D341Med (cell line): Measurements from ENCODE around the gene JOSD1.
"Not testable (repeated sequence)": the region's sequence is repeated elsewhere in the genome, so short reads cannot be mapped to it uniquely, and the experiment has no call there.

ENCODE experiments used
- DNase-seq: peaks from one replicate; pipeline ENCODE4 v3.0.0; 2012; ENCODE audit warnings: low spot score

Gene JOSD1

GRCh38 chr22:38684895-38685294 lies 15.8 kb downstream of the JOSD1 start:
- DNase-seq = no peak

DNA sequence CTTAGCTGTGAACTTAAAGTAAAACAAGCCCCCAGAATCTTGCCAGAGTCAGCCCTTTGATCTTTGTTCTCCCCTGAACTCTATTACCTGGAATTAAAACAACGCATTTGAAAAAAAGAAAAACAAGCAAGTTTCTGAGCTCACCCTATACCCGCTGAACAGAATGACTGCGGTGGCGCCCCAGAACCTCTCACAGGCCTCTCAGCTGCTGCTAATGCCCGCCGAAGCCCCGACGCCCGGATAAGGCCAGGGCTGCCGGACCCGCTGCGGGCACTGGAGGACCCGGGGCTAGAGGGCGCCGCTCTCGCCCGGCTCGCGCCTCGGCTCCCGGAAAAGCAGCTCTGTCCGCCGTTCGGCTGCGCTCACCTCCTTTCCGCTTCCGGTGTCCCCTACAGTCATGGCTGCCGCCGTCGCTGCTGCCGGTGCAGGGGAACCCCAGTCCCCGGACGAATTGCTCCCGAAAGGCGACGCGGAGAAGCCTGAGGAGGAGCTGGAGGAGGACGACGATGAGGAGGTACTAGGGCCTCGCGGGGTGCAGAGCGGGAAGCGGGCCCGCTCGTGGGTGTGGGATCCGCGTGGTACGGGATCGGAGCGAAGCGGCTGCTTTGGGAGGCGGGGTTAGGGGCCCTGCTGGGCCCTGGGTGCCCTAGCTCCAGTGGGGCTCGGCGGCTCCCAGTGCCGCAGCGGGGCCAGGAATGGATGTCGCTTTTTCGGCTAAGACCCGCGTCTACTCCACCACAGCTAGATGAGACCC lies 19.0 kb downstream of the JOSD1 start, which contains the start of gene TOMM22:
Gene TOMM22 (plus strand): TSS at position 376 of the 754 bp plus-strand sequence. CDS start 22 bp downstream, at position 398.
- peak; percentile 96 for DNase-seq

DNA sequence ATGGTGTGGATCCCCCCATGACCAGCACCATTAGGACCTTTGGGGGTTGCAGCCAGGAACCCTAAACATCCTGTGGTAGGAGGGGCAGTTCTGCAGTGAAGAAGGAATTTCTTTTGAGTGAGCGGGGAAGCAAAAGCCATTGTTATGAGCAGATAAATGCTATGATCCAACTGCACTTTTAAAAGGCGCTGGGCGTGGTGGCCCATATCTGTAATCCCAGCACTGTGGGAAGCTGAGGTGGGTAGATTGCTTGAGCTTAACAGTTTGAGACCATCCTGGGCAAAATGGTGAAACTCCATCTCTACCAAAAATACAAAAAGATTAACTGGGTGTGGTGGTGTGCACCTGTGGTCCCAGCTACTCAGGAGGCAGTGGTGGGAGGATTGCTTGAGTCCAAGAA lies 24.9 kb downstream of the JOSD1 start:
- DNase-seq = no peak

- DNase-seq = no peak
Measured at GRCh38 chr22:38674888-38675287, 25.9 kb downstream of the JOSD1 start.

DNA sequence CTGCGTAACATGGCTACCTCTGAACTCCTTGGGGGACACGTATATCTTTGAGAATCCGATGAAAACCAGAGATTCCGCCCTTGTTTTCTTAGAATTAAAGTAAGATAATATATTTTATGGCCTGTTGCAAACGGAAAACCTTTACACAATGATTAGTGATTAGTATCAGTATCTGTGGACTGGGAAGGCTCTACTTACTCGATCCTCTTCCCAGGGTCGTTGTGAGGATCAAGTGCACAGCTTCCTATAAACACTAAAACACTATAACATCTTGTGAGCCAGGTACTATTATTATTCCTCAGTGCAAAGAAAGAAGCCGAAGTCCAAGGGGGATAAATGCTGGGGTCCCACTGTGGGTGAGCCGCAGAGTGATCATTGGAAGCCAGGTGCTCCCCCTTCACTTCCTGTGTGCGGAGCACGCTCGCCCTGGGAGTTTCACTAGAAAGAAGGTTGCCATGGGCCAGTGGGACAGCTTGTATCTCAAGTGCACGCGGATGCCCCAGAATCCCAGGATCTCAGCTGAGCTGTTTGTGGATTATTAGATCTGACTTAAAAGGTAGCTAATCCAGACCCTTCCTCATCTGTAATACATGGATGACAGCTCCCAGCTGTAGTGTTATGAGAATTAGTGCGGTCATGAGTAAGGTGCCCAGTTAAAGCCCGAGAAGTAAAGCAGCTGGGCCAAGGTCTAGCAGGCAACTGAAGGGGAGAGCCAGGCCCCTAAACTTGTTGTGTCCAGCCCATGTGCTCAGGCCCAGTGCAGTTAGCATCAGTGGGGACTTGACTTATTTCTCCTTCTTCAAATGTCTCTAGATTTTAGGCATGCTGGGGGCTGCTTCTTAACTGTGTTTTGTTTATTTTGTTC lies 43.5 kb downstream of the JOSD1 start:
- DNase-seq = peak; percentile 64

DNA sequence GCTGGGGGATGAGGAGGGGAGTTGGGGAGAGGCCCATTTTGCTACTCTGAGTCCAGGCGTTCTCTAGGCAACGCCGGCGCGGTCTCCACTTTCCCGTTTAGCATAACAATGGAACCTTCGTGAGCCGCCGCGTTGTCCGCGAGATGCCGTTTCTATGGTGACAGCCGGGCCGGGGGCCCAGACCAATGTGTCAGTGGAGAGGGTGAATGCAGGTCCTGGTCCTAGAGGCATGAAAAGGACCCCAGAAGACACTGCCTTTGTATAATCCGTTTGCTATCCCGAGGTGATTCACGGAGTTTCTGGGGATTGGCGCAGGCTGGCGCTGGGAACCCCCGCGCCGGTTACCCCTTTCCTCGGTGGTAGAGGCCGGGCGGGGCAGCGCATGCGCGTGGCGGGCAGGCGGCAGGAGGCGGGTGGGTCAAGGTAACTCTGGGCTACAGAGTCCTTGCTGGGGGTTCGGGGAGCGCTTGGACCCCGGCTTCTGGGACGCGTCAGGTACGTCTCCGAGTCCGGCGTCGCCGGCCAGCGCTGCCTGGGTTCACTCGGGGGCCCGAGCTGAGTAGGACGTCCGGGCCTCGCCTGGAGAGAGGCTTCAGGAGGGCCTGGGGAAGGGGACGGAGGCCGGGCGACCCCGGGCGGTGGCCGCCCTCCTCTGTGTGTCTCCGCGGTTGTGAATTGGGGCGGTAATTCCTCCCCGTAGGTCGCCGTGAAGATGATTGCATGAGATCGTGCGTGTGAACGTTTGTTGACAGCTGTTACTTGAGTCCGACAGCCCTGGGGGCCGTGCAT lies 44.3 kb downstream of the JOSD1 start, which contains the start of the genes CBY1 and FAM227A:
Gene CBY1 (plus strand): TSS at position 383 of the 789 bp plus-strand sequence. CDS start 11,417 bp downstream, outside the sequence.
Gene FAM227A (minus strand): TSS at position 137 of the 789 bp plus-strand sequence. CDS start 6,224 bp downstream, outside the sequence.
- peak; percentile 98 for DNase-seq

- no peak for DNase-seq
Measured at GRCh38 chr22:38655519-38656255, 45.1 kb downstream of the JOSD1 start.

GRCh38 chr22:38653741-38654140 lies 47.0 kb downstream of the JOSD1 start:
- DNase-seq = no peak

DNA sequence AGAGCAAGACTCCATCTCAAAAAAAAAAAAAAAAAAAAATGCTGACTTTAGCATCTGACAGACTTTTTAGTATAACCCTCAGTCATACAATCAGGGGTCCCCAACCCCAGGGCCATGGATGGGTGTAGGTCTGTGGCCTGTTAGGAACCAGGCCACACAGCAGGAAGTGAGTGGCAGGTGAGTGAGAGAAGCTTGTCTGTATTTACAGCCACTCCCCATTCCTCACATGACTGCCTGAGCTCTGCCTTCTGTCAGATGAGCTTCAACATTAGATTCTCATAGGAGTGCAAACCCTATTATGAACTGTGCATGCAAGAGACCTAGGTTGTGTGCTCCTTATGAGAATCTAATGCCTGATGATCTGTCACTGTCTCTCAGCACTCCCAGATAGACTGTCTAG lies 47.9 kb downstream of the JOSD1 start:
- DNase-seq = no peak

DNA sequence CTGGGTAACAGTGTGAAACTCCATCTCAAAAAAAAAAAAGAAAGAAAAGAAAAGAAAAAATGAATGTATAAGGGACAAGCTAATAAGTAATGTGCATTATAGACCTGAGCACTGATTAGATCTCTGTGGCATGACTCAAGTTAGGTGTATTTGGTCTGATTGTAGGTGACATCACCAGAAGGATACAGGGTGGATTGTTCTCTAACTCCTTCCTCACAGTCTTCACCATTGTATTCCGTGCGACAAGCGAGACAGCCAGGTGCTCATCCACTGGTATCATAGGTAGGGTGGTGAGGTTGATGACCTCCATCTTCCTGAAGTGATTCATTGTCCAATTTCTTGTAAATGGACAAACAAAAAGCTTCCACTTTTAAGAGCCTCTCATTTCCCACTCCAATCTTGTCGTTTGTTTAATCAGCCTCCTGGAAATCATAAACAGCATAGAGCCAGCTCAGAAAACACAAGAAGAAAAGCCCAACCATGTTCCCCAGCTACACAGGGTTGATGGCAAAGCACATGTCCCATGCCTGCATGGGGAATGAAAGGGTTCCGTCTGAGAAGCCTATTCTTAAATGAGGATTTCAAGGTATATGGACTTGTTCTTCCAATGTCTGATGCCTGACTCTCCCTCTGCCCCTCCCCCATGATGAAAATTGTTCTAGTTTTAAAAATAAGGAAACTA lies 50.8 kb downstream of the JOSD1 start:
- no peak for DNase-seq

DNA sequence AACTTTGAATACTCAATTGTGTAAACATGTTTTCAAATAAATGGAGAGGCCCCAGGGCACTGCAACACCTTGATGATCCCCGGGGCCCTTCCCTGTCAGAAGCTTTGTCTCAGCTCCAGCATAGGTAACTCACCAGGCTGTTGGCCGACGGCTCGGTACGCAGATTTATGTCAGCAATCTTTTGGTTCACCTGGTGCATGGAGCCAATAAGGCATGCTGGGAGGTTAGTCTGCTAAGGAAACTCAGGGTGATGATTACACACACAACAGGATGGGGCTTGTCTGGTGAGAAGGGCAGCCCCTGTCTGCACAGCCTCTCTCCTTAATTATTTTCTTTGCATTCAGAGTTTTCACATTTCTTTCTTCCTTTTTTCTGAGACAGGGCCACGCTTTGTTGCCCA lies 55.3 kb downstream of the JOSD1 start:
- no peak for DNase-seq

DNA sequence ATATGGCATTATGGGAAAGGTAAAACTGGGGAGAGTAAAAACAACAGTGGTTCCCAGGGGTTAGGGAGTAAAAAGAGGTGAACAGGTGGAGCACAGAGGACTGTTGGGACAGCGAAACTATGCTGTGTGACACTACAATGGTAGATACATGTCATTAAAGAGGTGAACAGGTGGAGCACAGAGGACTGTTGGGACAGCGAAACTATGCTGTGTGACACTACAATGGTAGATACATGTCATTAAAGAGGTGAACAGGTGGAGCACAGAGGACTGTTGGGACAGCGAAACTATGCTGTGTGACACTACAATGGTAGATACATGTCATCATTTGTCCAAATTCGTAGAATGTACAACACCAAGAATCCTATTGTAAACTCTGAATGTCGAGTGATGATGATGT lies 56.5 kb downstream of the JOSD1 start:
- DNase-seq = not testable (repeated sequence)

DNA sequence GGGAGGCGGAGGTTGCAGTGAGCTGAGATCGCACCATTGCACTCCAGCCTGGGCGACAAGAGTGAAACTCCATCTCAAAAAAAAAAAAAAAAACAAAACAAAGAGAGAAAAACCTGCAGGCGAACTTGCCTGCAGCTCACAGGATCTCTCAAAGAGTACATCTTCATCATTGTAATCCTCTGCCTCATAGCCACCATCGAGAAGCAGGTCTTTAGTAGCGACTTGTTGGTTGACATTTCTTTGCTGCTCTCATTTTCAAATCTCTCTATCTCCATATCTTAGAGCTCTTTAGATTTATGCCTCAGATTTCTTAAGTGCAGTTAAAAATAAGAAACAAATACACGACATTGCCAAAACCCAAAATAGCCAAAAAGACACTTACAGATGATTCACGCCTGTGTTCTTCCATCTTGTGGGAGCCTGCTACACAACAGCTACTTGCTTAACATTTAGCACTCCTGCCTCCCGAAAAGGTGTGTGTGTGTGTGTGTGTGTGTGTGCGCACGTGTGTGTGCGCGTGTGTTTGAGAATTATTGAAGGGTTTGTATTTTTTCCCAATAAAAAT lies 59.2 kb downstream of the JOSD1 start:
- no peak for DNase-seq

- DNase-seq = no peak
Measured at GRCh38 chr22:38638728-38639127, 62.0 kb downstream of the JOSD1 start.

DNA sequence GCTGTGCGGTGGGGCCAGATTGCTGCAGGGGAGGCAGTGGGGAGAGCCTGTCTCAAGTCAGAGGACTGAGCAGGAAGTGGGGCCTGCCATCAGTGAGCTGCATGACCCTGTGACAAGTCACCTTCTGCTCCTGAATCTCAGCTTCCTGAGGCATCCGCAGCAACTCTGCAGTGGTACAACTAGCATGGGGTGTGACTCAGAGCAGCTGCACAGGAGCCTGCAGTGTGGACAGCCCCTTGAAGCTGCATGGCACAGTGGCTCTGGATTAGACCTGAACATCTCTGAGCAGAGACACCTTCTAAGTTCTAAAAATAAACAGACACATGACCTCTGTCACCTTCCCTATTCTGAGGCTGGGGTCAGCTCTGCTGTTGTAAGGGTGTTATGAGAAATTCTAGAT lies 62.5 kb downstream of the JOSD1 start:
- DNase-seq = no peak
